Activated CD8-positive, alpha-beta memory T cell treated with anti-CD3 and anti-CD28 coated beads, Interleukin-2, amount 50 U/mL, for 24 hours (primary cell): ENCODE data around the gene F8.
A peak's percentile ranks its signal among the peaks of the same experiment; 100 is the strongest.
"Not testable (repeated sequence)": the region's sequence is repeated elsewhere in the genome, so short reads cannot be mapped to it uniquely, and the experiment has no call there.

Experiments used
- DNase-seq: peaks from one replicate; pipeline ENCODE4 v3.0.0-alpha.2; 2020; ENCODE audit errors: extremely low read depth

Gene F8

DNA sequence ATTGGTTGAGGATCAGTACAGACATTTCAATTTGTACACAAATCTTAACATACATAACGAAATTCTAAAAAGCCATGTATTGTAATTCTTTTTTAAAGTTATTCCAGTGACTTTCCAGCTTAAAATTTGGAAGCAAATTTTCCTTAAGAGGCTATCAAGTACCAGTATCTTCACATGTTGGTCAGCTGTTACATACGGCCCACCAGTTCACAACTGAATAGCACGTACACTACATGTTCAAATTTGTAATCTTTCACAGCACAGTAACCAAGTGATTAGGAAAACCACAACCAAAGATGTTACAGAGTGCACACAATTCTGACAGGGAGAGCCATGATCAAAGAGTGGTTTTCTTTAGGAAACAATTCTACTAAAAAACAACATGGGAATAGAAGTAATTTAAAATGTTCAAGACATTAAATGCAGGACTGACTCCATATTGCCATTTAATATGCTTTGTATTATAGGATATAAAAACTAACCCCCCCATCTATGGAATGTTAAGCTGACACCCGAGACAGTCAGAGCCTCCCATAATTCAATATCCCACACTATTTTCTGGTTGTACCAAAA, 206.1 kb downstream of the F8 start:
- not testable (repeated sequence) for DNase-seq

DNA sequence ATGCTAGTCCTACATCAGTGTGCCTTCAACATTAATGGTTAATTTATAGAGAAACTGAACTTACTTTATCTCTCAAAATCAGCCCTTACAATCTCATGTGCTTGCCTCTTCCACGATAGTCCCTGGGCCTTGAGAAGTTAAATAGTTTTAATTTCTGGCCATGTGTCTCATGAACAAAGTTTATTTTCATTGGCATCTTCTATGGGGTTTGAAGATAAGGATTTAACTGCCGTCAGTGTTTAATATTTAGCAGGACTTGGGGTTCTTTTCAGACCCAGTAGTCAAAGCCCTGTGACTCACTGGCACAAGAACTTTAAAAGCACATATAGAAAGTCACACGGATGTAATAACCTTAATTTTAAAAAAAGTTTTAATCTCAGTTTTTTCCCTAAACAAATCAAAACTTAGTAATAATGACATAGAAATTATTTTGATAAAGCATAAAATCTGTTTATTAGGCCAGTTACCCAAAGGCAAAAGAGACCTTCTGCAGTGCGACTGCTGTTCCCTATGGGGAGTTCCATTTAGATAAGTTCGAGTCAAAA, 207.2 kb downstream of the F8 start:
- DNase-seq = no peak

GRCh38 chrX:154813801-154814200, 208.7 kb downstream of the F8 start:
- DNase-seq = no peak

- DNase-seq = no peak
These were observed 210.0 kb downstream of the F8 start for GRCh38 chrX:154812341-154813101.

- no peak for DNase-seq
These were observed 212.4 kb downstream of the F8 start for GRCh38 chrX:154809939-154810665.

DNA sequence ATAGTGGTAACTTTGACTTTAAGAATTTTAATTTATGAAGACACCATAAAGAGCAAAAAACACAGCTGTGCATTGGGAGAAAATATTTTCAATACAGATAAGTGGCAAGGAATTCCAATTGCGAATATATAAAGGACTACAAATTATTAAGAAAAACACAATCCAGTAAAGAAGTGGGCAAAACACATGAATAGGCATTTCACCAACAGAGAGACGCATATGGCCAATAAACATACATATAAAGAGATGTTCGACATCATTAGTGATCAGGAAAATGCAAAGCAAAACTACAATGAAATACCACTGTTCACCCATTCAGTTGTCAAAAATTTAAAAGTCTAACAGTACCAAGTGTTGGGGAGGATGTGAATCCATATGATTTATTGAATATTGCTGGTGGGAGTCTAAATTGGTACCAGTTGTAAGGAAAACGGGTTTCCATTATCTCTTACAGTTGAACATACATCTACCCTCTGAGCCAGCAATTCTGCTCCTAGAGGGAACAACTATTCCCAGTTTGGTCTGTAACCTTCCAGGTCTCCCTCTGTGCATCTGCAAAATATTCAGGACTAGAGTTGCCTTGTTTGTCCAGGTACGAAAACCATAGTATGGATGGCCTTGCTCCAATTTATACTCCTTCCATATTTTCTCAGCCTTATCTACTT, 215.6 kb downstream of the F8 start:
- DNase-seq = no peak

GRCh38 chrX:154805696-154806091, 216.8 kb downstream of the F8 start:
- DNase-seq = no peak

GRCh38 chrX:154804957-154805695, 217.4 kb downstream of the F8 start, which contains the start of gene MPP1:
Gene MPP1, minus strand, starts transcription at chrX:154805485. Its CDS starts 112 bp downstream, at chrX:154805373.
- peak; percentile 14 for DNase-seq

- DNase-seq = no peak
These were observed 218.1 kb downstream of the F8 start for GRCh38 chrX:154804261-154804956.

DNA sequence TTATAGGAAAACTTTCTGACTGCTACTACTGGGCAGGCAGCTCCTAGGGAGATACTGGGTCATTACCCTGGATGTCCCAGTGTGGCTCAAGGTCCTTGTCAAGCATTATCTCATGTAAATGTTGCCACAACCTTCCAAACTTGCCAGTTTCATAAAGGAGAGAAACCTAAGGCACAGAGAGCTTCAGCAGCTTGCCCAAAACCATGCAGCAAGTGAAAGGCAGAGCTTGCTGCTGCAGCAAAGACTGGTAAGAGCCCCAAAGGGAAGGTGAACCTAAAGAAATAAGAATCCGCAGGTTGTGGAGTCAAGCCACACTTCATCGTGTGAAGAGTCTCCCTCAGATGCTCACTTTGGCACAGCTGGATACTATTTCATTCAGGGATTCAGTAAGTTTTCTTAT, 219.6 kb downstream of the F8 start:
- DNase-seq = no peak

DNA sequence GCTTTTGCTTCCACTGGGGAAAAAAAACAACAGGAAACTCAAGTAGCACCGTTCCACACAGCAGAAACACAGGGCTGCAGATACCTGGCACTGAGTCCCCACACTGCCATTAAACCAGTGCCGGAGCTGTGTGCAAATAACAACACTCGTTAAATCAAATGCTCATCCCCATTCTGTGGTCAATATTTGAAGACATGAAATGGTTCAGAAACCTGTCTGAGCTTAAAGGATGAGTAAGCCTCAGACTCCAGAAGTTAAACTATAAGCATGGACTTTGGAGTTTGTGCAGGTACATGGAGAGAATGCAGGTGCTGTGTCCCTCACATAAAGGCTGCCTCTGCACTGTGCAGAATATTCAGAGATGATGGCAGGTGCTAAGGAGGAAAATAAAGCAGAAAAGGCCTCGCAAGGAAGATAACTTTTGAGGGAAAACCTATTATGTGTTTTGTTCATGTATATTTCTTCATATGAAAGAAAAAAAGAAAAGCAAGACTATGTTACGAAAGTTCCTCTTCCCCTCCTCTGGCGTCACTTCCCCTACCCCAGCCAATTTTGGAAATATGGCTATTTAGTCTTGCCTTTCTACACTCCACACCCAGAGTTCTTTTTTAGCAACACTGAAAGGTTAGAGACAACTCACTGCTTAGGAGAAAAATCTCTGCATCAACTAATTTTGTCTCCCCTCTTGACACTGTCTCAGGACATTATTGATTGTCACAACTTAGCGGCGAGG, 221.9 kb downstream of the F8 start:
- no peak for DNase-seq

- no peak for DNase-seq
These were observed 222.8 kb downstream of the F8 start for GRCh38 chrX:154799556-154800348.

- no peak for DNase-seq
These were observed 225.5 kb downstream of the F8 start for GRCh38 chrX:154797006-154797405.

- DNase-seq = no peak
These were observed 227.5 kb downstream of the F8 start for GRCh38 chrX:154795016-154795415.

GRCh38 chrX:154793084-154793795, 229.3 kb downstream of the F8 start:
- DNase-seq = no peak

- DNase-seq = no peak
These were observed 230.6 kb downstream of the F8 start for GRCh38 chrX:154791939-154792338.

- DNase-seq = no peak
These were observed 231.1 kb downstream of the F8 start for GRCh38 chrX:154791467-154791866.
